ENCODE data around the gene DCAF5. TPM values are rescaled to one million over a fixed set of nuclear protein-coding genes. Genes with fewer than 3 reads are reported as not detected.

The DCAF5 gene
- total RNA-seq, 1 donor from 2014 or later = 33.8 TPM

DNA sequence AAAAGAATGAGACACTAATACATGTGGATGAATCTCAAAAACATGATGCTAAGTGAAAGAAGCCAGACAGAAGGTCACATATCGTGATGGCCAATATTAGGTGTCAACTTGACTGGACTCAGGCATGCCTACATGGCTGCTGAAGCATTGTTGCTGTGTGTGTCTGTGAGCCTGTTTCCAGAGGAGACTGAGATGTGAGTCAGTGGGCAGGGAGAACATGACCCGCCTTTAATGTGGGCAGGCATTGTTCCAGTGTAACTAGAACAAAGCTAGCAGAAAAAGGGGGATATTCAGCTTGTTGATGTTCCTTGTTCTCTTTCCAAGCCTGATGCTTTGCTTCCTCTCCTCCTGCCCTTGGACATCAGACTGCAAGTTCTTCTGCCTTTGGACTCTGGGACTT is 47.6 kb downstream of the DCAF5 start:
- FAIRE-seq (no peak), DNase-seq (ENCODE audit: low spot score in 2 of 2) (no peak)

DNA sequence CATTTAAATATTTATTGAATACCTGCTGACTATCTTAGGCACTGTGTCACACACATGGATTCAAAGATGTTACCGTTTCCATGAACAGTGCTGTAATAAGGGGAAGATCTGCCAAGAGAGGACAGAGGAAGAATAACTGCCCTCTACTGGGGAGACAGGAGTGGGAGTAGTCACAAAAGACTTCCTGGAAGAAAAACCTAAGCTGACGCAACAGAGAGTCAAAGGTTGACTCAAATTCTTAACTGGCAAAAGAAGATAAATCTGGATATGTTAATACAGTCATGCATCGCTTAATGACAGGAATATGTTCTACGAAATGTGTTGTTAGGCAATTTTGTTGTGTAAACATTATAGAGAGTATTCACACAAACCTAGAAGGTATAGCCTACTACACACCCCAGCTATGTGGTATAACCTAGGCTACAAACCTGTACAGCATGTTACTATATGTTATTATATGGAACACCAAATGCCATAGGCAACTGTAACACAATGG is 51.5 kb downstream of the DCAF5 start:
- no peak for FAIRE-seq
- peak in 1 of 2 donors; percentile 27 for DNase-seq (ENCODE audit: low spot score in 2 of 2)

DNA sequence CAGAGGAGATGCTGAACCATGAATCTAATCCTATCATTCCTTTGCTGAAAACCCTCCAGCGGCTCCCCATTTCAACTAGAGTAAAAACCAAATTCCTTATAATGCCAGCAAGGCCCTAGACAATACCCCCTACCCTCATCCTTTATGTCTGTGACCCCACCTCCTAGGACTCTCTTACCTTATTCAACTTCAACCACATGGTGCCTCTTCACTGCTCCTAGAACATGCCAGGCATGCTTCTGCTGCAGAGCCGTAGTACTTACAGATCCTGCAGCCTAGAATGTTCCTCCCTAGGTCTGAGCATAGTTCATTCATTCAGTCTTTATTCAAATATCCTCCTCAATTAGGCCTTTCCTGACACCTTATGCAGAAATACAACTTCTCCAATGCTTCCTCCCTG is 54.9 kb downstream of the DCAF5 start:
- FAIRE-seq (no peak), DNase-seq (ENCODE audit: low spot score in 2 of 2) (no peak)

DNA sequence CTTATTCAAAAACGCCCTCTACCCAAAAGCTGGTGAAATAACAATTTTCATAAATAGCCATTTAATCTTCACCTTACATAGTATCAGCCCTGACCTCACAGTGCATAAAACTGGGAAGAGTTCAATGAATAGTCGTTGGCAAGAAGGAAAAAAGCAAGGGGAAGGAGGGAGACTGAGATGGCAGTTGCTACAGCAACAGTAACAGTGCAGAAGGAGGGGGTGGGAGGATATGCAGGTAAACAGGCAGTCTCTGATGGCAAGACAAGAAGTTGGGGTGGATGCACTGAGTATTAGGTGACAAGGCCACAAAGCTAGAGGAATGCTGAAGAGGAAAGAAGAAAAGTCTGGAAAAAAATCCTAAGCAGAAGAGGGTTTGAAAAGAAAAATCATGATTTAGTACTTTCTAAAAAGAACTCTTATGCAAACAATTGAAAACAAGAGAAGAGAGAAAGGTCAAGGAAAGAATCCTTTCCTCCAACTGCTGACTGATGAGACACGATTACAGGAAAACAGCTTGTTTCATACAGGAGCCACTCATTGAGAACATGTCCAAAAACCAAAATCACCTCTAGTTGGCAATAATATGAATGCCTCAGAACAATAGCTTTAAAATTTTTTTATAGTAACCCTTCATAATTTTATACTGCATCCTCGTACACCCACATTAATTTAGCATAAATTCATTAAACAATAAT is 56.0 kb downstream of the DCAF5 start:
- DNase-seq (ENCODE audit: low spot score in 2 of 2) (no peak), FAIRE-seq (no peak)

DNA sequence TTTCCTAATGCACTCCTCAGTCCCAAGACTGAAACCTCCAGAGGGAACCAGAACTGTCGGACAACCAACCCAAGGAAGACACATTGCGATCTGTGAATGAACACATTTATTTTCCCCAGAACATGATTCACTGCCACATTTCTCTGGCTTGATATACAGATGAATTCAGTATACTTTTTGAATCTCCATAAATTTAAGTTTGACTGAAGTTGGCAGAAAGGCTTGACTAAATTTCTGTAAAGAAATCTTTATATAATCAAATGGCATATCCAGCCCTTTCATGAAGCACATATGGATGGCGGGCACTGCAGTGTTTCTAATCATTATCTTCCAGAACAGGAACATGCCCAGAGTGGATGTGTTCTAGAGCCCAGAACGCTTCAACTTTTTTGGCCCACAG is 56.7 kb downstream of the DCAF5 start:
- FAIRE-seq (no peak), DNase-seq (ENCODE audit: low spot score in 2 of 2) (no peak)

DNA sequence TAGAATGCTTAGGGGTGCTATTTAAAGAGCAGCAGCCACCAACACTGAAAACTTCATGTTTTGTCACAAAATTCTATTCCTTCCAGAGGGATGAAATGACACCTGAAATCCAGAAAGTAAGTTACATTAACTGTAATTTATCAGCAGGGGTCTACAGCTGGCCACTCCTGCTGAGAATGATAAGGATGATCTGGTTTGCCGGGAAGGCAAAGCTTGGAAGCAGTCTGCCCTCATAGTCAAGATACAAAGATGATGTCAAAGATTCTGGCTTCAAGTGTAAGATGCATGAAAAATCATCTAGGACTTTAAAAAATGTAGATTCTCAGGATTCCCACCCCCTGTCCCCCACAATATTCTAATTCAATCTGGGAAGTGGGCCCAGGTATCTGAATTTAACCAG is 58.4 kb downstream of the DCAF5 start:
- DNase-seq (ENCODE audit: low spot score in 2 of 2) = no peak
- FAIRE-seq = no peak

DNA sequence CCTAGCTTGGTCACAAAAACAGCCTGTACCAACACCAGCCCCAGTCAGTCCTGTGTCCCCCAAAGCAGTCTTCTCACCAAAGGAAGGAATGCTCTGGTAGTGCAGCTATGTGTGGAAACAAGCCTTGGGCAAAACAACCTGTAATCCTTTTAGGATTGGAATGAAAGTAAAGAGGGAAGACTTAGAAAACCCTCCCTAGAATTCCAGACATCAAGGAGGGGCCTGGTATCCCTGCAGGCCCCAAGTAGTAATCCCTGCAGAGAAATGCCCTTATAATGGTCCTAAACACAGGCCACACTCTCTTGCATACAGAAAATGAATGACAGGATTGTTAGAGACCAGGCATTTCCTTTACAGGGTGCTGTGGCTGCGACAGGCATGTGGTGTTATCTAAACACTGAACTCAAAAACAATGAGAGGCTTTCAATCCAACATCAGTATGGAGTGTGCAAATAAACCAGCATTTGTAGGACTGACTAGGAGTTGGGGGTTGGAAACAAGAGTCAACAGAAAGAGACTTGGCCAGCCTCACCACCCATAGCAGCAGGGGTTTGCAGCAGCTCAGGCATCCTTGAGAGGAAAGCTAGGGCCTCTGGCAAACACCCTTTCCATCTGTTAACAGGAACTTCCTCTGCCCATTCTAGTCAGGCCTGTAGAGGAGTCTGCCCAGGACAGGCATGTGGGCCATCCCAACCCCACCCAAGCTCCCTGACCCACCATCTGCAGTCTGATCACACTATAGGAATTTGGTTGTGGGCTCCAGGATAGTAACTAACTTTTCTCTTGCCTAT is 59.1 kb downstream of the DCAF5 start:
- FAIRE-seq (no peak), DNase-seq (ENCODE audit: low spot score in 2 of 2) (peak in 1 of 2 donors; percentile 31)

DNA sequence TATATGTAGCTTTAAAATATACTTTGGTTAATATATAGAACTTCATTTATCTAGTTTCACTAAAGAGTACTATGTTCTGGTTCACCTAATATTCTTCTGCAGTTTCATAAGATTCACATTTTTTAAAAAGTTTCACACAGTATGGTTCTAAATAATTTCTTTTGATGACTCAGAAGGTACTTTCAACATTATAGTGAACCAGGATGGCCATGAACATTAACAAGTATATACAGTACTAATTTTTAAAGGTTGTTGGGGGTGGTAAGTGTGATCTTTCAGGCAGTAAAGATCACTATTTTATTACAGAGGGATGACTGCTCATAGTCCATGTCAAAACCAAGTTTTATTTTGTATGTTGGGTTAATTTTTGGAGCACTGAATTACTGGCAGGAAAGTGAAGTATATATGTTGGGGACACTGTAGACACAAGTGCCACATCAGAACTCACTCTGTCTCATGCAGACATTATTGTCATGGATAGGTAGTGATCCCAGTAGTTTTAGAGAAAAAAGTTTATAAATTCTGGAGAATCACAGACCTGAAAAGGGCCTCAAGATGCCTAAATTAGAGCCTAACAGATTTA is 60.0 kb downstream of the DCAF5 start:
- DNase-seq (ENCODE audit: low spot score in 2 of 2) (no peak), FAIRE-seq (no peak)

DNA sequence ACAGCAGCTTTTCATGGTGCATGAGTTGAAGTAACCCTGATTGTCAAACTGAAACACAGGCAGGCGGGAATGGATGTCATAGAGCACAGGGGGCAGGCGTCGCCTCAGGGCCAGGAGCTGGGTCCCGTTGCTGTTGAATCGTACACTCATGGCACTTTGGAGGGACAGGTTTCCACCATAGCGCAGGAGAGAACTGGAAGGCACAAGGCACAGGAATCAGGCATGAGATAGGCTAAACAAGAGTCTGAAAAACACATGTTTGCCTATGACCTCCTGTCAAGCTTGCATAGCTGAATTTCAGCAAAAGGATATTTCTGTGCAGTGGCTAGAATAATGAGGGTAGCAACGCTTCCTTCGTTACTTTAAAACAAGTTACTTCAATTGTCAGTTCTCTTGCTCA is 61.2 kb downstream of the DCAF5 start:
- DNase-seq (ENCODE audit: low spot score in 2 of 2) (no peak), FAIRE-seq (no peak)

DNA sequence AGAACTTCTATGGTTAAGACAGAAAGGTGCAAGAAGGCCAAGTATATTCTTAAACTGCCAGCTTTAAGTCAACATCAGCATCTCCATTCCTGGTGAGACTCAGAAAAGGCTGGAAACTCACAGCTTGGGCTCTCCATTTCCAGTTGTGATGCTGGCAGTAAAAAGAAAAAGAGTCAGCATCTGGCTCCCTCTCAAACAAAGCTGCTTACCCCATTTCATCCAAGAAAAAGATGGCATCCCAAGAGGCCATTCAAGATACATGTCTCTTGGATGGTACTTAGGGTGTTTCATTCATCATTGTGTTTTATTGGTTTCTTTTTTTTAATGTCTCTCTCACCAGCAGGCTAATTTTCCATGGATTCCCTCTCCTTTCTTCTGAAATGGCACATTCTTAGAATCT is 61.9 kb downstream of the DCAF5 start:
- no peak for FAIRE-seq
- DNase-seq (ENCODE audit: low spot score in 2 of 2) = no peak

DNA sequence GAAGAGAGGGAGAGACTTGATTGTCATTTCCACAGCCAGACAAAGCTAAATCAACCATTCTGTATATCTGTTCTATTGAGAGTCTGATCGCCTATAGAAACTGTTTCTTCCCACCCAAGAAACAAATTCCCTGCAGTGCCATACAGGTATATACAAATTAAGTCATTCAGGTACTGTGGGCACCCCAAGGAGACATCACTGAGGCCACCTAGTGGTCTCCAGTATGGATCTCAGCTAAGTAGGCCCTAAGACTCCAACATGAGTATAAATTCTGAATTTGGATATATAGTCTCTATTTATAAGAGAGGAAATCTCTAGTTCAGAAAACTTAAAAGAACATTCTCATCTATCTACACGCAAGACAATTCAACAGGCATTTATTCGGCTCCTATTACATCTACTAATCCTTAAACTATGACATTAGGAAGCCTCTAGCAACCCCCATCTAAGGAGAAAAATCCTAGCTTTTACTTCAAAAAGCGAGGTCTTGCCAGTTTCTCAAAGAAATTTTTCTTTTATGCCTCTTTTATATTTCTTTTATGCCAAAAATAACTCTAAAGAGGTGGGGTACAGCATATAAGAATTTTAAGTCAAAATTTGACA is 62.6 kb downstream of the DCAF5 start:
- FAIRE-seq (no peak), DNase-seq (ENCODE audit: low spot score in 2 of 2) (no peak)

DNA sequence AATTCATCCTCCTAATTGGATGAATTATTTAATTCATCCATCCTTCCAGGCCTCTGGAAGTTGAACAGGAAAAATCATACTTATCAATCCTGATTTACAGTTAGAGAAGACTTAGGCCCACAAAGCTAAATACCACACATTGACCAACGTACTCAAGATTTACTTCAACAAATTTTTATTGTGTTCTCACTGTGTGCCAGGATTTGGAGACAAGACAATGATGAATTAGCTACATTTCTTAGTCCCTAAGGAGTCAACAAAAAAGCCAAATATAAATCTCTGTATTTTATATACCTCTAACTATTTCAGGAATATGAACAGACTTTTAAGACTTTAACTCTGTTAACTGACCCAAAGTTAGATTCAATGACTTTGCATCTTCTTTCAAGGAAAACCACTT is 63.9 kb downstream of the DCAF5 start:
- no peak for FAIRE-seq
- DNase-seq (ENCODE audit: low spot score in 2 of 2) = no peak

DNA sequence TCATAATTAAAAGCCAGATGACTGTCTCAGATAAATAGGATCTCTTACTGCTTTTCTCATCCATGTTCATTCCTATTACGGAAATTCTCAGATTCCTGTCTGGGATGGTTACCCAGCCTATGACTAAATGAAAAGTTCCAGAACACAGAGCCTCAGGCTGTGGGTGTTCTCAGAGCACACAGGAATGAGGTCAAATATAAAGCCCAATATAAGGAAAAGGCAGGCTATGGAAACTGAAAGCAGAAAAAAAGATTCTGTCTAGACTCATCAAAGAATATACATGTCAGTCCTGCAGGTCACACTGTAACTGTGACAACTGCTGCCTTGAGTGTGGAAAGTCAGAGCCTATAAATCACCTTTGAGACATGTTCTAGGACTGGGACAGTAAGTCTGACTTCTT is 64.3 kb downstream of the DCAF5 start:
- DNase-seq (ENCODE audit: low spot score in 2 of 2) (no peak), FAIRE-seq (no peak)

DNA sequence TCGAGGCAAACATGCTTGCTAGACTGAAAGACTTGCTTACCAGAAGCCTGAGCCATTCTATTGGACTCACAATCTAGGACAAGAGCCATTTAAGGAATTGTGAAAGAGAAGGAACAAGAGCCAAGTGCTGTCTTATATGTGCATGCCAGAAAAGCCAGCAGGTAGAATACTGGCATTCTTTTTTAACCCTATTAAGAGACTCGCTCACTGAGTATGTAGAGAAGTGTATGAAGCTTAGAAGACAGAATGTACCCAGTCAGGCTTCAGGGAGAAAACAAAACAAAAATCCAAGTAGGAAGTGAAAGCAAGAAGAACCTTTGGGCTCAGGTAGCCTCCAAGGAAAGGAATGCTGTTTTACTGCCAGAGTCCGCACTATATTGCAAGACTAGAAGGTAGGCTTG is 65.9 kb downstream of the DCAF5 start:
- DNase-seq (ENCODE audit: low spot score in 2 of 2) (no peak), FAIRE-seq (no peak)

DNA sequence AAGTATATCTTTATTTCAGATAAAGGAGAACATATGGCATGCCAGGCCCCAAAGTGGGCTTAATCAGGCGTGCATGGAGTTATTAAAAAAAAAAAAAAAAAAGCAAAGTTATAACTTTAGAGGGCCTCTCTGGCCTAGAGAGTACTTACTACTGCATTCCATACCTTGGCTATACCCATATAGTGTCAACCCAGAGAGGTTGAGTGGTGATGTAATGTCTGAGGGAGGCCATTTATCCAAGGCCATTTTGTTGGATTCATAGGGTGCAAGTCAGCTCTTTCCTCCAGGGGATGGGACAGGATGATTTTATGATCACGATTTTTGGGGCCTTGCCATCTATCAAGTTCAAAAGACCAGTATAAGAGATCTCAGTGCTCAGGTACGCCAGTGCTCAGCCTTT is 66.4 kb downstream of the DCAF5 start:
- FAIRE-seq = no peak
- DNase-seq (ENCODE audit: low spot score in 2 of 2) = no peak

DNA sequence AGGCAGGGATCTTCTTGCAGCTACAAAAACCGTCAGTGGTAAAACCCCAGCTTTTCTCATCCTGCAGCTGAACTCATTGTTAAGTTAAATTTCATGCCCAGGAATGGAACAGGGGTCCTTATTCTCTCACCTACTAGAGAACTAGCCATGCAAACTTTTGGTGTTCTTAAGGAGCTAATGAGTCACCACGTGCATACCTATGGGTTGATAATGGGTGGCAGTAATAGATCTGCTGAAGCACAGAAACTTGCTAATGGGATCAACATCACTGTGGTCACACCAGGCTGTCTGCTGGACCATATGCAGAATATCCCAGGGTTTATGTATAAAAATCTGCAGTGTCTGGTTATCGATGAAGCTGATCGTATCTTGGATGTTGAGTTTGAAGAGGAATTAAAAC is 68.9 kb downstream of the DCAF5 start:
- DNase-seq (ENCODE audit: low spot score in 2 of 2) (no peak), FAIRE-seq (no peak)

DNA sequence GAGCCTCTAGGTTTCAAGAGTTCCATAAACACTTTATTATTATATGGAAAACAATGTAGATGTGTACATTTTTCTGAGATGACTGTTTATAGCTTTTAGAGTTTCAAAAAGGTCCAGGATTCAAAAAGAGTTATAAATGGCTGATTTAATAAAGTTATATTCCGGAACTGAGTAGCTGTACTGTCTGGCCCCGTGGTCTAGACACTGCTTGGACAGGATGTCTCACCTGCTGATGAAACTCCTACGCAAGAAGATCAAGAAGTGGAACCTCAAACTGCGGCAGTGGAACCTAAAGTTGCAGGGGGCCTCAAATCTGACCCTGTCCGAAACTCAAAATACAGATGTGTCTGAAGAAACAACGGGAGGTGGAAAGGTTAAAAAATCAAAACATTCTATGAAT is 69.7 kb downstream of the DCAF5 start:
- FAIRE-seq (no peak), DNase-seq (ENCODE audit: low spot score in 2 of 2) (no peak)

DNA sequence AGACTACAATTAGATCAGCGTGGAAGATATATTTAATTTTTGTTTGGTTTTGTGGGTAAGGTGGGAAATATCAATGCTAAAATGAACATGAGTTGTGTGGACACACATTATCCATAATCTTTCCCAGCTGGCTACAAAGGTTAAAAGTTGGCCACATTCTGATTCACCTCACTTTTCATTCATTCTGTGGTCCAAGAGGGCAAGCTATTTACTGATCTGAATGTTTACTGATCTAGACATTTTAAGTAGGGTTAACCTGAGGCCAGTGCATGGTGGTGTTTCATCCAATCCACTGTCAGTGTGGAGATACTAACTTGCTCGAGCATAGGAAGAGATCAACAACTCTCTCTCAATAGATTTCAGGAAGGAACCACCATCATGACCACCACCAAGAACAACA is 71.6 kb downstream of the DCAF5 start:
- DNase-seq (ENCODE audit: low spot score in 2 of 2) (no peak), FAIRE-seq (no peak)

DNA sequence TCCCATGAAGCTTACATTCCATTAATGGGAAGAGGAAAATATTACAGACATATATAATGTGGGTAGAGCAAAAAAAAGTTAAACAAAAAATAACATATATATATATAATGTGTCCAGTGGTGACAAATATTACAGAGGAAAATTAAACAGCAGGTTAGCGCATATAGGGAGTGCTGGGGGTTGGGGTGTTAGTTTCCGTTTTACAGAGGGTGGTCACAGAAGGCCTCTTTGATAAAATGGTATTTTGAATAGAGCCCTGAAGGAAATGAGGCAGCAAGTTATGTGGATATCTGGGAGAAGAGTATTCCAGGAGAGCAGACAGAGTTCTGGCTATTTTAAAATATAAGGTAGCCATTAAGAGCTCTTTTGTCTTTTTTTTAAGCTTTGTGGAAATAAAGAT is 73.2 kb downstream of the DCAF5 start:
- FAIRE-seq (no peak), DNase-seq (ENCODE audit: low spot score in 2 of 2) (no peak)

DNA sequence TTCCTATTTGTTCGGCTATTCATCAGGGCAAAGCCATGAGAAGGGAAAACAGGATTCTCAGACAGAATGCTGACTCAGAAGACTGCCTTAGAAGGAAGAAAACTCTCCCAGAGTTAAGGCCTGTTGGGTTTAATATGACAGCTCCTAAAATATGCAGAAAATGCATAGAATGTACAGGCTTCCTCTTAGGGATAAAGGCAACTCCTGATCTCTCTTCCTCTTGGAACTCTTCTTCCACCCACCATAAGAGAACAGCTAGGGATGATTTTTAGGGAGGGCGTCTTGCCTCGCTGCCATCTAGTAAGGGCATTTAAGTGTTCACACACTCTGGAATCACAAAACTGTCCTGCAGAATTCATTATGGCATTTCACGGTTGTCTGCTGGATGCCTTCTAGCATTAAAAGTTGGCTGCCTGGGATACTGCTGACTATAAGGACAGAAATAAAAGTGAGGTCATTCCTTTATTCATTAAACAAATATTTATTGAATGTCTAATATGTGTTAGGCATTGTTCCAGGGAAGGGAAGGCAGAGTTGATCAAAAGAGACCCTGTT is 73.7 kb downstream of the DCAF5 start:
- no peak for DNase-seq (ENCODE audit: low spot score in 2 of 2)
- no peak for FAIRE-seq

DNA sequence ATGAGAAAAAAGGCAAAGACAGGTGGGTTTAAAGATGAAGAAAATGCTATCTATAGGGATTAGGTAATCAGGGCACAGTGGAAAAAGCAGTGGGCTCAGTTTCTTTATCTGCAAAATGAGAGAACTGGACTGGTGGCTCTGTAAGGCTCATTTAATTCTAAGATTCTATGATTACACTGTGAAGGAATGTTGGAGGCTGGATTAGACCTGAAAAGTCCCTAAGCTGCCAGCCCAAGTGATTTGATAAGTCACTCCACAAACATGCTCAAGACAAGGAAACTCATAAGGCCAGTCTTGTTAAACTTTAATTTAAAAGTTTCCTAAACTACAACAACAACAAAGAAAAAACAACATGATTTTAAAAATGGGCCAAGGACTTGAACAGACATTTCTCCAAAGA is 75.1 kb downstream of the DCAF5 start:
- FAIRE-seq (no peak), DNase-seq (ENCODE audit: low spot score in 2 of 2) (no peak)

Data from frontal cortex (tissue), 4 donors.